CD14-positive monocyte (primary cell): ENCODE results near the gene THY1. TPM values are rescaled to one million over a fixed set of nuclear protein-coding genes. Genes with fewer than 3 reads are reported as not detected.

ENCODE experiments used
- DNase-seq, 3 donors: peaks; one replicate each; pipeline ENCODE4 v3.0.0-alpha.2; 2011 to 2022
- H2AFZ ChIP-seq: 2 replicates; pipeline ENCODE4 v1.6.0; 2012; ENCODE audit warnings: mild to moderate bottlenecking, low read depth, low read length, inconsistent platforms; ENCODE audit not compliant: insufficient read depth, poor library complexity, severe bottlenecking
- H3K27ac ChIP-seq, 2 donors: 1 replicate in 1 of 2; 2 replicates in 1 of 2; pipeline ENCODE4 v1.5.1; 2012 to 2013; ENCODE audit warnings: low read length in 2 of 2, control low read depth in 1 of 2, inconsistent platforms in 1 of 2, low read depth in 1 of 2, mild to moderate bottlenecking in 1 of 2
- H3K27me3 ChIP-seq, 2 donors: one replicate each; pipeline versions ENCODE4 v1.6.0 to v1.6.1; 2011 to 2013; ENCODE audit warnings: low read length in 2 of 2; ENCODE audit not compliant: control insufficient read depth in 2 of 2, insufficient read depth in 2 of 2
- H3K36me3 ChIP-seq, 2 donors: replicated peaks in 1 of 2; 1 replicate in 1 of 2; 2 replicates in 1 of 2; pipeline versions ENCODE4 v1.5.1 to v1.6.1; 2012 to 2013; ENCODE audit warnings: low read length in 2 of 2, control low read depth in 1 of 2, inconsistent platforms in 1 of 2, mild to moderate bottlenecking in 1 of 2; ENCODE audit not compliant: insufficient read depth in 2 of 2, control insufficient read depth in 1 of 2
- H3K4me1 ChIP-seq, 2 donors: 1 replicate in 1 of 2; 2 replicates in 1 of 2; pipeline versions ENCODE4 v1.5.1 to v1.6.1; 2012 to 2013; ENCODE audit warnings: low read length in 2 of 2, control low read depth in 1 of 2, inconsistent platforms in 1 of 2, mild to moderate bottlenecking in 1 of 2, moderate library complexity in 1 of 2; ENCODE audit not compliant: insufficient read depth in 2 of 2, control insufficient read depth in 1 of 2
- H3K4me2 ChIP-seq: replicated peaks from 2 replicates; pipeline ENCODE3; 2012; ENCODE audit warnings: low read length, moderate library complexity, mild to moderate bottlenecking; ENCODE audit not compliant: poor library complexity, severe bottlenecking; ENCODE audit errors: extremely low read depth
- H3K4me3 ChIP-seq, 3 experiments: fragments of 200-600 bp in 1 of 3; sonication (generic) in 1 of 3; replicated peaks in 1 of 3; 1 replicate in 2 of 3; 2 replicates in 1 of 3; pipeline ENCODE4 v1.5.1; 2011 to 2013; ENCODE audit warnings: low read length in 3 of 3, mild to moderate bottlenecking in 3 of 3, control low read depth in 2 of 3, low read depth in 2 of 3, inconsistent platforms in 1 of 3, moderate library complexity in 1 of 3
- H3K79me2 ChIP-seq: 2 replicates; pipeline ENCODE4 v1.6.0; 2012; ENCODE audit warnings: mild to moderate bottlenecking, control low read depth, inconsistent platforms, low read length, moderate library complexity; ENCODE audit not compliant: insufficient read depth
- H3K9ac ChIP-seq: 2 replicates; pipeline ENCODE4 v1.6.0; 2017; ENCODE audit warnings: low read length, mild to moderate bottlenecking; ENCODE audit not compliant: insufficient read depth, poor library complexity, severe bottlenecking
- H3K9me3 ChIP-seq, 2 donors: replicated peaks in 1 of 2; 1 replicate in 1 of 2; 2 replicates in 1 of 2; pipeline versions ENCODE4 v1.5.1 to v1.6.1; 2012 to 2013; ENCODE audit warnings: low read length in 2 of 2, control low read depth in 1 of 2; ENCODE audit not compliant: control insufficient read depth in 1 of 2, insufficient read depth in 1 of 2
- H4K20me1 ChIP-seq: 2 replicates; pipeline ENCODE4 v1.6.0; 2012; ENCODE audit warnings: mild to moderate bottlenecking, low read length, control low read depth, moderate library complexity; ENCODE audit not compliant: insufficient read depth
- H3K27ac Mint-ChIP-seq, 7 donors: one replicate each; pipeline ENCODE4 v1.8.0; 2020; ENCODE audit warnings: mild to moderate bottlenecking in 7 of 7, mixed read lengths in 7 of 7, moderate library complexity in 6 of 7, inconsistent platforms in 2 of 7
- H3K27me3 Mint-ChIP-seq, 3 donors: one replicate each; pipeline ENCODE4 v1.8.0; 2021 to 2022; ENCODE audit warnings: low read depth in 3 of 3, mild to moderate bottlenecking in 3 of 3, mixed read lengths in 3 of 3, moderate library complexity in 3 of 3, inconsistent platforms in 1 of 3
- H3K36me3 Mint-ChIP-seq, 2 donors: one replicate each; pipeline ENCODE4 v1.8.0; 2020; ENCODE audit warnings: mixed read lengths in 2 of 2, inconsistent platforms in 1 of 2, mild to moderate bottlenecking in 1 of 2
- H3K4me1 Mint-ChIP-seq: one replicate; pipeline ENCODE4 v1.8.0; 2020; ENCODE audit warnings: mild to moderate bottlenecking, mixed read lengths
- H3K4me3 Mint-ChIP-seq, 2 donors: one replicate each; pipeline ENCODE4 v1.8.0; 2020; ENCODE audit warnings: mild to moderate bottlenecking in 2 of 2, mixed read lengths in 2 of 2, moderate library complexity in 1 of 2
- H3K9me3 Mint-ChIP-seq, 7 donors: one replicate each; pipeline ENCODE4 v1.8.0; 2020 to 2022; ENCODE audit warnings: mixed read lengths in 7 of 7, mild to moderate bottlenecking in 6 of 7, moderate library complexity in 6 of 7, inconsistent platforms in 2 of 7
- WGBS: methylation state at CpG from one replicate; pipeline ENCODE4 v1.1.5; 2013; ENCODE audit warnings: missing lambda C conversion rate; ENCODE audit not compliant: insufficient coverage; 5-methylcytosine and 5-hydroxymethylcytosine counted together
- intact Hi-C, 2 donors: fragments of 100-400 bp; cut with micrococcal nuclease; formaldehyde crosslinking; loops; one replicate each; pipeline versions ENCODE4 v1.15.0 to v1.15.1; 2023
- polyA plus RNA-seq, 3 donors: library from polyadenylated mRNA; depleted of rRNA in 1 of 3; unstranded in 2 of 3; stranded (reverse) in 1 of 3; fragments of 300-500 nt in 2 of 3; fragments of >200 nt in 1 of 3; fragmentation: Illumina TruSeq in 2 of 3; gene quantifications; 1 replicate in 2 of 3; 2 replicates in 1 of 3; pipeline ENCODE4 v1.2.3, GENCODE V29; 2012 to 2021
- TF ChIP-seq, protein P1 (sequence below): fragments of 200-600 bp; IDR thresholded peaks from one replicate; pipeline ENCODE4 v1.8.0; 2022; ENCODE audit warnings: antibody characterized with exemption, mild to moderate bottlenecking

THY1 gene
- polyA plus RNA-seq, 3 donors: not detected

GRCh38 chr11:119415517-119415916 is 7.5 kb downstream of the THY1 start:
- no peak overlapping the region for H3K27ac ChIP-seq
- H3K27me3 ChIP-seq: peaks cover 0 to 4% of the 10 kb centered on the region in 2 donors
- H3K9me3 Mint-ChIP-seq: peaks cover 0 to 9% (median 3%) of the 10 kb centered on the region in 7 donors
- no peaks in the 10 kb centered on the region for H3K36me3 Mint-ChIP-seq
- peak overlapping the region in 1 of 7 donors; percentile 70 for H3K27ac Mint-ChIP-seq
- no peaks in the 10 kb centered on the region for H3K36me3 ChIP-seq
- intact Hi-C loops: no loop called here
- no peak overlapping the region for H3K4me2 ChIP-seq
- H3K9me3 ChIP-seq: no peaks in the 10 kb centered on the region
- H3K9ac ChIP-seq: no peak overlapping the region
- no peak overlapping the region for H3K4me3 Mint-ChIP-seq
- peaks cover 7 to 20% (median 12%) of the 10 kb centered on the region in 3 donors for H3K27me3 Mint-ChIP-seq
- H2AFZ ChIP-seq: no peak overlapping the region
- TF ChIP-seq, protein P1, sequence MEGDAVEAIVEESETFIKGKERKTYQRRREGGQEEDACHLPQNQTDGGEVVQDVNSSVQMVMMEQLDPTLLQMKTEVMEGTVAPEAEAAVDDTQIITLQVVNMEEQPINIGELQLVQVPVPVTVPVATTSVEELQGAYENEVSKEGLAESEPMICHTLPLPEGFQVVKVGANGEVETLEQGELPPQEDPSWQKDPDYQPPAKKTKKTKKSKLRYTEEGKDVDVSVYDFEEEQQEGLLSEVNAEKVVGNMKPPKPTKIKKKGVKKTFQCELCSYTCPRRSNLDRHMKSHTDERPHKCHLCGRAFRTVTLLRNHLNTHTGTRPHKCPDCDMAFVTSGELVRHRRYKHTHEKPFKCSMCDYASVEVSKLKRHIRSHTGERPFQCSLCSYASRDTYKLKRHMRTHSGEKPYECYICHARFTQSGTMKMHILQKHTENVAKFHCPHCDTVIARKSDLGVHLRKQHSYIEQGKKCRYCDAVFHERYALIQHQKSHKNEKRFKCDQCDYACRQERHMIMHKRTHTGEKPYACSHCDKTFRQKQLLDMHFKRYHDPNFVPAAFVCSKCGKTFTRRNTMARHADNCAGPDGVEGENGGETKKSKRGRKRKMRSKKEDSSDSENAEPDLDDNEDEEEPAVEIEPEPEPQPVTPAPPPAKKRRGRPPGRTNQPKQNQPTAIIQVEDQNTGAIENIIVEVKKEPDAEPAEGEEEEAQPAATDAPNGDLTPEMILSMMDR: no peak
- H3K79me2 ChIP-seq: no peaks in the 10 kb centered on the region
- no peaks in the 10 kb centered on the region for H3K4me1 ChIP-seq
- no peak for DNase-seq
- peaks cover 2% of the 10 kb centered on the region for H3K4me1 Mint-ChIP-seq
- WGBS: 54% methylated on average over 2 of the region's 3 CpGs
- no peak overlapping the region for H3K4me3 ChIP-seq
- no peaks in the 10 kb centered on the region for H4K20me1 ChIP-seq

GRCh38 chr11:119414734-119415133 is 8.2 kb downstream of the THY1 start:
- H2AFZ ChIP-seq: no peak overlapping the region
- no peak overlapping the region for H3K27ac Mint-ChIP-seq

More at GRCh38 chr11:119414734-119415133, 8.2 kb downstream of the THY1 start:
- no peak for DNase-seq
- Histone ChIP-seq H3K9me3 (no peaks in the 10 kb centered on the region), H3K4me3 (no peak overlapping the region), H3K27me3 (no peaks in the 10 kb centered on the region), H3K36me3 (no peaks in the 10 kb centered on the region), H3K9ac (no peak overlapping the region), H3K4me2 (no peak overlapping the region), H3K27ac (no peak overlapping the region), H3K4me1 (no peaks in the 10 kb centered on the region), H3K79me2 (no peaks in the 10 kb centered on the region), H4K20me1 (no peaks in the 10 kb centered on the region)
- Mint-ChIP-seq H3K27me3 (peaks cover 5 to 14% (median 9%) of the 10 kb centered on the region in 3 donors), H3K36me3 (no peaks in the 10 kb centered on the region), H3K4me1 (peaks cover 2% of the 10 kb centered on the region), H3K9me3 (peaks cover 0 to 9% (median 3%) of the 10 kb centered on the region in 7 donors), H3K4me3 (no peak overlapping the region)
- TF ChIP-seq, protein P1: no peak
- intact Hi-C loops: no loop called here
